Keratinocyte (primary cell): ENCODE results near the gene CATSPERE.

ENCODE experiments used
- EZH2 ChIP-seq: IDR thresholded peaks from one replicate; pipeline ENCODE4 v1.6.1; 2012; ENCODE audit warnings: inconsistent platforms, mild to moderate bottlenecking, low read length, moderate library complexity
- TF ChIP-seq, protein P1 (sequence below), 3 experiments: IDR thresholded peaks in 1 of 3; conservative IDR thresholded peaks in 1 of 3; optimal IDR thresholded peaks in 1 of 3; 2 replicates in 2 of 3; 3 replicates in 1 of 3; pipeline versions ENCODE3 to v1.5.1; 2011; ENCODE audit warnings: low read length in 3 of 3, mild to moderate bottlenecking in 3 of 3, moderate library complexity in 2 of 3, control low read depth in 1 of 3, inconsistent platforms in 1 of 3; ENCODE audit not compliant: insufficient read depth in 2 of 3; ENCODE audit errors: extremely low read depth in 1 of 3

GRCh38 chr1:244552336-244552735, 91.3 kb downstream of the CATSPERE start:
- TF ChIP-seq, protein P1, sequence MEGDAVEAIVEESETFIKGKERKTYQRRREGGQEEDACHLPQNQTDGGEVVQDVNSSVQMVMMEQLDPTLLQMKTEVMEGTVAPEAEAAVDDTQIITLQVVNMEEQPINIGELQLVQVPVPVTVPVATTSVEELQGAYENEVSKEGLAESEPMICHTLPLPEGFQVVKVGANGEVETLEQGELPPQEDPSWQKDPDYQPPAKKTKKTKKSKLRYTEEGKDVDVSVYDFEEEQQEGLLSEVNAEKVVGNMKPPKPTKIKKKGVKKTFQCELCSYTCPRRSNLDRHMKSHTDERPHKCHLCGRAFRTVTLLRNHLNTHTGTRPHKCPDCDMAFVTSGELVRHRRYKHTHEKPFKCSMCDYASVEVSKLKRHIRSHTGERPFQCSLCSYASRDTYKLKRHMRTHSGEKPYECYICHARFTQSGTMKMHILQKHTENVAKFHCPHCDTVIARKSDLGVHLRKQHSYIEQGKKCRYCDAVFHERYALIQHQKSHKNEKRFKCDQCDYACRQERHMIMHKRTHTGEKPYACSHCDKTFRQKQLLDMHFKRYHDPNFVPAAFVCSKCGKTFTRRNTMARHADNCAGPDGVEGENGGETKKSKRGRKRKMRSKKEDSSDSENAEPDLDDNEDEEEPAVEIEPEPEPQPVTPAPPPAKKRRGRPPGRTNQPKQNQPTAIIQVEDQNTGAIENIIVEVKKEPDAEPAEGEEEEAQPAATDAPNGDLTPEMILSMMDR (optimal IDR thresholded peaks at IDR 0.05 in 1 of 3, IDR thresholded peaks at IDR 0.05 in 1 of 3, conservative IDR thresholded peaks at IDR 0.05 in 1 of 3; ENCODE audit: extremely low read depth in 1 of 3, insufficient read depth in 2 of 3, low read length in 3 of 3) = no peak
- no peak for TF ChIP-seq EZH2
